Right lobe of liver (tissue), 4 donors: ENCODE measurements around the gene ZFAND3.

Experiments used
- CTCF ChIP-seq, 4 donors: fragments of 200-600 bp in 3 of 4; fragments of 450-650 bp in 1 of 4; IDR thresholded peaks; one replicate each; pipeline versions ENCODE4 v1.5.1 to v1.8.0; 2016 to 2022; ENCODE audit warnings: antibody characterized with exemption in 4 of 4, mild to moderate bottlenecking in 2 of 4
- POLR2A ChIP-seq: fragments of 450-650 bp; IDR thresholded peaks from one replicate; pipeline ENCODE4 v1.6.1; 2017; ENCODE audit warnings: antibody characterized with exemption, mild to moderate bottlenecking
- donor health status: DM: no; HTN: no; CAD: no.
- donor health status: DM: no; HTN: no; CAD: no.
- donor health status: DM: no; HTN: yes; CAD: no.

GRCh38 chr6:38015341-38015740, 195.8 kb downstream of the ZFAND3 start:
- TF ChIP-seq CTCF (IDR thresholded peaks at IDR 0.05) = no peak
- no peak for TF ChIP-seq POLR2A
